Measurements from ENCODE around the gene FAHD1. TPM values are rescaled to one million over a fixed set of nuclear protein-coding genes. Genes with fewer than 3 reads are reported as not detected.

The FAHD1 gene
- polyA plus RNA-seq, 3 donors, result 7.5 to 24.9 (median 17.3) TPM

DNA sequence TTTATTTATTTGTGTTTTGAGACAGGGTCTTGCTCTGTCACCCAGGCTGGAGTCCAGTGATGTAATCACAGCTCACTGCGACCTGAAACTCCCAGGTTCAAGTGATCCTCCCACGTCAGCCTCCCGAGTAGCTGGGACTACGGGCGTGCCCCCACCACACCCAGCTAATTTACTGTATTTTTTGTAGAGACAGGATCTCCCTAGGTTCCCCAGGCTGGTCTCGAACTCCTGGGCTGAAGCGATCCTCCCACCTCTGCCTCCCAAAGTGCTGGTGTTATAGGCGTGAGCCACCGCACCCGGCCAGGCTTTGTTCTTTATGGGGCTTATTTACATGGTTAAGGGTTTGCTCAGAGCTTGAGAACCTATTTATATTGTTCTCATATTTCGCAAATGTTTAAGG, 50.8 kb downstream of the FAHD1 start:
- intact Hi-C loops (cut with micrococcal nuclease), result no loop called here
- H3K9ac ChIP-seq (ENCODE audit: insufficient read depth, low read length, poor library complexity, severe bottlenecking), result no peak overlapping the region
- no peaks in the 10 kb centered on the region for H3K36me3 ChIP-seq (replicated peaks in 1 of 2; ENCODE audit: control insufficient read depth in 1 of 2, insufficient read depth in 2 of 2, low read length in 2 of 2)
- H4K20me1 ChIP-seq (ENCODE audit: insufficient read depth, low read length), result no peaks in the 10 kb centered on the region
- DNase-seq, result no peak
- Mint-ChIP-seq H3K4me3 (peak overlapping the region in 1 of 2 donors; percentile 21), H3K9me3 (no peaks in the 10 kb centered on the region), H3K27ac (no peak overlapping the region), H3K27me3 (ENCODE audit: low read depth in 3 of 3) (peaks cover 25 to 50% (median 48%) of the 10 kb centered on the region in 3 donors), H3K36me3 (no peaks in the 10 kb centered on the region), H3K4me1 (no peaks in the 10 kb centered on the region)
- peaks cover 4 to 28% of the 10 kb centered on the region in 2 donors for H3K27me3 ChIP-seq (ENCODE audit: control insufficient read depth in 2 of 2, insufficient read depth in 2 of 2, low read length in 2 of 2)
- H3K27ac ChIP-seq (ENCODE audit: low read depth in 1 of 2, low read length in 2 of 2), result no peak overlapping the region
- H3K4me1 ChIP-seq (ENCODE audit: control insufficient read depth in 1 of 2, insufficient read depth in 2 of 2, low read length in 2 of 2), result no peaks in the 10 kb centered on the region
- no peak overlapping the region for H2AFZ ChIP-seq (ENCODE audit: insufficient read depth, low read depth, low read length, poor library complexity, severe bottlenecking)
- no peak overlapping the region for H3K4me2 ChIP-seq (replicated peaks; ENCODE audit: extremely low read depth, low read length, poor library complexity, severe bottlenecking)
- TF ChIP-seq, protein P1, sequence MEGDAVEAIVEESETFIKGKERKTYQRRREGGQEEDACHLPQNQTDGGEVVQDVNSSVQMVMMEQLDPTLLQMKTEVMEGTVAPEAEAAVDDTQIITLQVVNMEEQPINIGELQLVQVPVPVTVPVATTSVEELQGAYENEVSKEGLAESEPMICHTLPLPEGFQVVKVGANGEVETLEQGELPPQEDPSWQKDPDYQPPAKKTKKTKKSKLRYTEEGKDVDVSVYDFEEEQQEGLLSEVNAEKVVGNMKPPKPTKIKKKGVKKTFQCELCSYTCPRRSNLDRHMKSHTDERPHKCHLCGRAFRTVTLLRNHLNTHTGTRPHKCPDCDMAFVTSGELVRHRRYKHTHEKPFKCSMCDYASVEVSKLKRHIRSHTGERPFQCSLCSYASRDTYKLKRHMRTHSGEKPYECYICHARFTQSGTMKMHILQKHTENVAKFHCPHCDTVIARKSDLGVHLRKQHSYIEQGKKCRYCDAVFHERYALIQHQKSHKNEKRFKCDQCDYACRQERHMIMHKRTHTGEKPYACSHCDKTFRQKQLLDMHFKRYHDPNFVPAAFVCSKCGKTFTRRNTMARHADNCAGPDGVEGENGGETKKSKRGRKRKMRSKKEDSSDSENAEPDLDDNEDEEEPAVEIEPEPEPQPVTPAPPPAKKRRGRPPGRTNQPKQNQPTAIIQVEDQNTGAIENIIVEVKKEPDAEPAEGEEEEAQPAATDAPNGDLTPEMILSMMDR (IDR thresholded peaks at IDR 0.05), result no peak
- H3K4me3 ChIP-seq (replicated peaks in 1 of 3; ENCODE audit: low read depth in 2 of 3, low read length in 3 of 3), result no peak overlapping the region
- H3K79me2 ChIP-seq (ENCODE audit: insufficient read depth, low read length), result no peaks in the 10 kb centered on the region
- WGBS (ENCODE audit: insufficient coverage), result no CpG with 5 or more reads among the region's 11 CpGs
- no peaks in the 10 kb centered on the region for H3K9me3 ChIP-seq (replicated peaks in 1 of 2; ENCODE audit: control insufficient read depth in 1 of 2, insufficient read depth in 1 of 2, low read length in 2 of 2)

DNA sequence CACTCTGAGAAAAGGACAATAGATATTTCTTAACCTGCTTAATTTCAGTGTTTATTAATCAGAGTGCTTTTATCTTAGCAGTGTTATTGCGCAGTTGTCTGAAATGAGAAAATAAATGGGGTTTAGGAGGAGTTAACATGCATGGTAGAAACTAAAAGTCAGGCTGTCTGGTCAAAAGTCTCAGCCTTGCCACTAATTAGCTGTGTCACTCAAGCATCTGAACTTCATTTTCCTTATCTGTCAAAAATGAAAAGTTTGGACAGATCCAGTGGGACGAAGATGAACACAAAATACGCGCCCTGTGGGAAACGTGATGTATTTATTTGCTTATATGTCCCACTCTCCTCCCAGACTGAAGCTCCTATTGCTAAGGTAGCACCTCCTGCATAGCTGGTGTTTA, 51.2 kb downstream of the FAHD1 start:
- no peaks in the 10 kb centered on the region for H3K36me3 ChIP-seq (replicated peaks in 1 of 2; ENCODE audit: control insufficient read depth in 1 of 2, insufficient read depth in 2 of 2, low read length in 2 of 2)
- WGBS (ENCODE audit: insufficient coverage), result 100% methylated on average over 1 of the region's 5 CpGs
- no peaks in the 10 kb centered on the region for H4K20me1 ChIP-seq (ENCODE audit: insufficient read depth, low read length)
- Mint-ChIP-seq H3K27ac (no peak overlapping the region), H3K9me3 (no peaks in the 10 kb centered on the region), H3K4me1 (no peaks in the 10 kb centered on the region), H3K4me3 (peak overlapping the region in 1 of 2 donors; percentile 21), H3K36me3 (no peaks in the 10 kb centered on the region), H3K27me3 (ENCODE audit: low read depth in 3 of 3) (peaks cover 21 to 46% (median 45%) of the 10 kb centered on the region in 3 donors)
- TF ChIP-seq, protein P1 (IDR thresholded peaks at IDR 0.05), result no peak
- H3K27ac ChIP-seq (ENCODE audit: low read depth in 1 of 2, low read length in 2 of 2), result no peak overlapping the region
- intact Hi-C loops (cut with micrococcal nuclease), result no loop called here
- H3K9me3 ChIP-seq (replicated peaks in 1 of 2; ENCODE audit: control insufficient read depth in 1 of 2, insufficient read depth in 1 of 2, low read length in 2 of 2), result no peaks in the 10 kb centered on the region
- H3K4me3 ChIP-seq (replicated peaks in 1 of 3; ENCODE audit: low read depth in 2 of 3, low read length in 3 of 3), result no peak overlapping the region
- no peak overlapping the region for H2AFZ ChIP-seq (ENCODE audit: insufficient read depth, low read depth, low read length, poor library complexity, severe bottlenecking)
- DNase-seq, result no peak
- no peak overlapping the region for H3K9ac ChIP-seq (ENCODE audit: insufficient read depth, low read length, poor library complexity, severe bottlenecking)
- H3K4me2 ChIP-seq (replicated peaks; ENCODE audit: extremely low read depth, low read length, poor library complexity, severe bottlenecking), result no peak overlapping the region
- no peaks in the 10 kb centered on the region for H3K4me1 ChIP-seq (ENCODE audit: control insufficient read depth in 1 of 2, insufficient read depth in 2 of 2, low read length in 2 of 2)
- H3K27me3 ChIP-seq (ENCODE audit: control insufficient read depth in 2 of 2, insufficient read depth in 2 of 2, low read length in 2 of 2), result peaks cover 1 to 24% of the 10 kb centered on the region in 2 donors
- no peaks in the 10 kb centered on the region for H3K79me2 ChIP-seq (ENCODE audit: insufficient read depth, low read length)

Other genes with a start within 250 kb of the FAHD1 start
- gene IFT140, start 215.1 kb upstream of the FAHD1 start, polyA plus RNA-seq, result 1 to 10 TPM in 2 of 3 donors, under 1 TPM in 1; 0.75 to 3.7 (median 1.2) TPM
- 10 to 100 TPM in 1 of 3 donors, 1 to 10 TPM in 1, under 1 TPM in 1; 0.46 to 12.3 (median 1.0) TPM for gene CRAMP1, start 214.8 kb upstream of the FAHD1 start, polyA plus RNA-seq
- 1 to 10 TPM; 5.4 to 7.5 (median 5.8) TPM for gene JPT2, start 148.9 kb upstream of the FAHD1 start, polyA plus RNA-seq
- 100 to 1,000 TPM in 1 of 3 donors, 1 to 10 TPM in 2; 1.1 to 185 (median 2.1) TPM for gene MAPK8IP3, start 121.0 kb upstream of the FAHD1 start, polyA plus RNA-seq
- 10 to 100 TPM; 57.7 to 80.2 (median 74.7) TPM for gene NME3, start 55.7 kb upstream of the FAHD1 start, polyA plus RNA-seq
- 10 to 100 TPM in 1 of 3 donors, under 1 TPM in 2; 0.26 to 36.6 (median 0.48) TPM for gene EME2, start 54.4 kb upstream of the FAHD1 start, polyA plus RNA-seq
- gene MRPS34, start 54.1 kb upstream of the FAHD1 start, polyA plus RNA-seq, result 100 to 1,000 TPM in 2 of 3 donors, 10 to 100 TPM in 1; 34.5 to 137 (median 109) TPM
- gene SPSB3, start 44.6 kb upstream of the FAHD1 start, polyA plus RNA-seq, result 100 to 1,000 TPM in 1 of 3 donors, 10 to 100 TPM in 2; 36.8 to 151 (median 40.2) TPM
- gene NUBP2, start 44.2 kb upstream of the FAHD1 start, polyA plus RNA-seq, result 10 to 100 TPM; 34.4 to 69.5 (median 57.9) TPM
- gene IGFALS, start 33.5 kb upstream of the FAHD1 start, polyA plus RNA-seq, result under 1 TPM in 1 of 3 donors, not detected in 2; 0.07 TPM
- gene HAGH, start 381 bp upstream of the FAHD1 start, polyA plus RNA-seq, result 10 to 100 TPM; 42.6 to 82.1 (median 47.7) TPM
- gene MEIOB, start 45.0 kb downstream of the FAHD1 start, polyA plus RNA-seq, result not detected
- not detected for gene HS3ST6, start 91.2 kb downstream of the FAHD1 start, polyA plus RNA-seq
- gene MSRB1, start 116.0 kb downstream of the FAHD1 start, polyA plus RNA-seq, result 100 to 1,000 TPM; 116 to 427 (median 416) TPM
- not detected for gene RPL3L, start 127.5 kb downstream of the FAHD1 start, polyA plus RNA-seq
- gene NDUFB10, start 132.3 kb downstream of the FAHD1 start, polyA plus RNA-seq, result 100 to 1,000 TPM; 121 to 215 (median 186) TPM
- gene RPS2, start 137.6 kb downstream of the FAHD1 start, polyA plus RNA-seq, result 1,000 to 10,000 TPM; 1,849 to 2,136 (median 1,893) TPM
- not detected for gene RNF151, start 139.7 kb downstream of the FAHD1 start, polyA plus RNA-seq
- gene TBL3, start 144.8 kb downstream of the FAHD1 start, polyA plus RNA-seq, result 10 to 100 TPM; 33.9 to 37.8 (median 36.0) TPM
- gene NOXO1, start 154.3 kb downstream of the FAHD1 start, polyA plus RNA-seq, result under 1 TPM in 1 of 3 donors, not detected in 2; 0.09 TPM
- 10 to 100 TPM in 2 of 3 donors, 1 to 10 TPM in 1; 8.1 to 22.7 (median 22.4) TPM for gene GFER, start 157.0 kb downstream of the FAHD1 start, polyA plus RNA-seq
- gene SYNGR3, start 162.8 kb downstream of the FAHD1 start, polyA plus RNA-seq, result under 1 TPM in 2 of 3 donors, not detected in 1; 0.20 to 0.29 TPM
- 10 to 100 TPM in 1 of 3 donors, 1 to 10 TPM in 2; 1.4 to 42.1 (median 1.5) TPM for gene ZNF598, start 182.6 kb downstream of the FAHD1 start, polyA plus RNA-seq
- gene NPW, start 192.6 kb downstream of the FAHD1 start, polyA plus RNA-seq, result not detected
- gene NHERF2, start 199.7 kb downstream of the FAHD1 start, polyA plus RNA-seq, result 1 to 10 TPM in 1 of 3 donors, under 1 TPM in 2; 0.66 to 8.2 (median 0.78) TPM
- gene NTHL1, start 220.6 kb downstream of the FAHD1 start, polyA plus RNA-seq, result 10 to 100 TPM in 1 of 3 donors, 1 to 10 TPM in 2; 9.2 to 22.4 (median 9.6) TPM
- gene TSC2, start 220.8 kb downstream of the FAHD1 start, polyA plus RNA-seq, result 10 to 100 TPM; 11.7 to 95.1 (median 20.8) TPM

All from CD14-positive monocyte (primary cell).